Pulmonary artery endothelial cell (primary cell): Measurements from ENCODE around the gene IDH1. TPM values are rescaled to one million over a fixed set of nuclear protein-coding genes. Genes with fewer than 3 reads are reported as not detected.
"Not testable (repeated sequence)": the region's sequence is repeated elsewhere in the genome, so short reads cannot be mapped to it uniquely, and the experiment has no call there.

Source experiments
- DNase-seq: peaks from one replicate; pipeline ENCODE4 v3.0.0-alpha.2; 2011; ENCODE audit warnings: low read depth, low spot score
- total RNA-seq: library from RNA; depleted of rRNA; stranded (reverse); fragments of >200 nt; gene quantifications from 2 replicates; pipeline ENCODE4 v1.2.3, GENCODE V29; 2014

Gene IDH1
- total RNA-seq = 111 and 190 TPM in 2 replicates

DNA sequence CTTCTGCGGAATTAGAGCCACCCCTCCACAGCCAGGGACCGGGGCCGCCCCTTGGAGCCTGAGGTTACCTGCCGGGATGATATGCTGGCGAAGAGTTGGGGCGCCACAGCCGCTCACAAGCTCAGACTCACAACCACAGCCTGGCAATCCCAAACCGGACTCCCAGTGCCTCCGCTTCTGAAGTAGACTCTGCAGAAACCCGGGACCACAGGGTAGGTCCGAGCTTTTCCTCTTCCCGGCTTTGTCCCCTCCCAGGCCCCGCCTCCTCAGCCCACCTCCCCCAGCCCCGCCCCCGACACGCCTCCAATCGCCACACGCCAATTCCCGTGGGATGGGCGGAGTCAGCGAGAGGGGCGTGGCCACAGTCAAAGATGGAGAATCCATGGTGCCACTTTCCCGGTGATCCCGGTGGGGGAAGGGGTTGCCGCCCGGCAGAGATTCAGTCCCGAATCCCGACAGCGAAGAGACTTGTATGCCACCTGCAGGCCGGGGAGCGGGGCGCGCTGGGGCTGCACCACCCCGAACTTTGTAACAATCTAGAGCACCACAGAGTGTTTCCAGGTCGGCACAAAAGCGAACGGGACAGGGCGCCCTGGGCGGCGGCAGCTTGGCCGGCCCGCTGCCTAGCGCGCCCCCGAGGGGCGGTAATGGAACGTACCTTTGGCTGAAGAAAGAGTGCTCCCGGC, at the start of gene IDH1:
Gene IDH1, minus strand, starts transcription at position 201 of the 686 bp plus-strand sequence. CDS start 3,520 bp downstream, outside the sequence.
- DNase-seq = peak; percentile 71

DNA sequence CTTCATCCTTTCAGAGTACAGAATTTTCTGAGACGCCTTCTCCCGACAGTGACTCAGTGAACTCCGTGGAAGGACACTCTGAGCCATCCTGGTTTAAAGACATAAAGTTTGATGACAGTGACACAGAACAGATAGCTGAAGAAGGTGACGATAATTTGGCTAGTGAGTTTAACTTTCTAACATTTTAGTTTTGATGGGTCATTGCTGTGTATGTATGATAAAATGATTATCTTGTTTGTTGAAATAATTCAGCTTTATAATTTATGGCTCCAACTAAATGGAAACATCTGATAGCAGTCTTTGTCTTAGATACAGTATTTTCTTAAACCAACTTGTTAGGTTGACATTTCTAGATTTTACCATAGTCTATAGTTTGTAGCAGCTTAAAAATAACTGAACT, 49.3 kb upstream of the IDH1 start:
- DNase-seq = no peak

DNA sequence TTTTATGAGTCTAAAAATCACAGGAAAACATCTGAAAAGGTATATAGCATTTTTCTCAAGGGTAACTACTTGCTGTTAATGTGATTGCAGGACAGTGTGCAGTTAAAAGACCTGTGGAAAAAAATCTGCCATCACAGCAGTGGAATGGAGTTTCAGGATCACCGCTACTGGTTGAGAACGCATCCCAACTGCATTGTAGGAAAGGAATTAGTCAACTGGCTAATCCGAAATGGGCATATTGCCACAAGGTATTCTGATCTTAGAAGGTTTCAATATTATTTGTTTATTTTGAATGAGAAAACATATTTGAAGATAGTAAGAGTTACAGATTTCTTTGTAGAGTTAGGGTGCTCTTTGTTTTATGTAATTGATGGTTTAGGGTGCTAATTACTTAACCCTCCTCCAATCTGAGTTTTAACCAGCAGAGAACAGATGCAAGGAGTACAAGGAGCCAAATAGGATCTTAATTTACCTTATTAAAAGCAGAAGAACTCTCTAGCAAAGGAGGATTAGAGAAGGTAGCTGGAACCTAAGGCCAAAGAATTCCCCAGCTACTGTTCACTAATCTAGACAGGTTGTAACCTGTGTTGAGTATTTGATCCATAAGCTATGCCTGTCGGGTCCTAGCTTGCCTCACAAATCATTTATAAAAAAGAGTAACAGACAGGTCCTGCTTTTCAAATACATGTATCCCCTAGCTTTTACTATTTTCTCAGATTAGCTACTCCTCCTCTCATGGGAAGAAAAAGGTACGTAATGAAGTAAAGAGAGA, 46.2 kb upstream of the IDH1 start:
- DNase-seq = no peak

GRCh38 chr2:208297961-208298360, 43.1 kb upstream of the IDH1 start:
- DNase-seq = no peak

GRCh38 chr2:208296610-208297009, 41.7 kb upstream of the IDH1 start:
- DNase-seq = no peak

- DNase-seq = no peak
These were observed 41.0 kb upstream of the IDH1 start for GRCh38 chr2:208295834-208296233.

DNA sequence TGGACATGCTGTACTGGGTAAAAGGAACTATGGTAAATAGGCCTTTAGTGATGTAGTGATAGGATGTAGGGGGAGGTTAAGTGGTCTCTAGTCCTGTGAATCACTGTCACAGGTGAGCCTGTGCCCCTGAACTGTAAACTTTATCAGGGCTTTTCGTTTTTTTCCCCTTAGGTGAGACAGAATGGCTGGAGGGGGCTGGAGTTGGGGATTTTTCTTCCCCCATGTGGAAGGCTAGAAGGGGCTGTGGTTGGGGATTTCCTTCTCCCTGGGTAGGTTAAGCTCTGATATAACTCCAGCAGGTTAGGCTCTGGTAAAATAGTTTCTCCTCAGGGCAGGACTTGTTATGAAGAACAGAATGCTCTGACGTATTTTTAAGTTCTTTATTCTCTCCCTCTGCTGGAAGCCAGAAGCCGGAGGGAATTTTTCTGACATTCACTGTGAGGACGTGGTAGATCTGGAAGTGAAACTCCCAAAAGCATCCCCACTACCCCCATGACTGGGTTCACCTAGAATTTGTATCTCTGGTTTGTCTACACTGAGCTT, 39.7 kb upstream of the IDH1 start:
- DNase-seq = no peak

DNA sequence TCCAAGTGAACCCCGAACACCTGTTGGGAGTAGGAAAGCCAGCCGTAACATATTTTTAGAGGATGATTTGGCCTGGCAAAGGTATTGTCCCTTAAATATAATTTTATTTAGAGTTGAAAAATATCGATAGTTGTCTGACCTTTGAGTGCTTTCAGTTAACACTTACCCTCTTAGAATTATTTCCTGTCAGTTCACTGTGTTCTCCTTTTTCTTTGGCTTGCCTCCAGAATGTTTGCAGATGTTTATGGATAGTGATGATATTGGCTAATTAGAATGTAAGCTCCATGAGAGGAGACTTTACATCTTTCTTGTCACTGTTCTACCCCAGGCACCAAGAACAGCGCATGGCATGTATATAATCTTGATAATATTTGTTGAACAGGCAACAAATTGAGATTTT, 31.0 kb upstream of the IDH1 start:
- no peak for DNase-seq

GRCh38 chr2:208280933-208281332, 26.1 kb upstream of the IDH1 start:
- DNase-seq = no peak

GRCh38 chr2:208280234-208280633, 25.4 kb upstream of the IDH1 start:
- no peak for DNase-seq

DNA sequence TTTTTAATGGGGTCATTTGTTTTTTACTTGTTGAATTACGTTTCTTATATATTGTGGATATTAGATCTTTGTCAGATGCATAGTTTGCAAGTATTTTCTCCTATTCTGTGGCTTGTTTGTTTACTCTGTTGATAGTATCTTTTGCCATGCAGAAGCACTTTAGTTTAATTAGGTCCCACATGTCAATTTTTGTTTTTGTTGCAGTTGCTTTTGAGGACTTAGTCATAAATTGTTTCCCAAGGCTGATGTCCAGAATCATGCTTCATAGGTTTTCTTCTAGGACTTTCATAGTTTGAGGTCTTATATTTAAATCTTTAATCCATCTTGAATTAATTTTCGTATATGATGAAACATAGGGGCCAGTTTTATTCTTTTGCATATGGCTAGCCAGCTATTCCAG, 24.4 kb upstream of the IDH1 start:
- no peak for DNase-seq

GRCh38 chr2:208278549-208278948, 23.7 kb upstream of the IDH1 start:
- no peak for DNase-seq

- DNase-seq = no peak
These were observed 19.9 kb upstream of the IDH1 start for GRCh38 chr2:208274748-208275147.

DNA sequence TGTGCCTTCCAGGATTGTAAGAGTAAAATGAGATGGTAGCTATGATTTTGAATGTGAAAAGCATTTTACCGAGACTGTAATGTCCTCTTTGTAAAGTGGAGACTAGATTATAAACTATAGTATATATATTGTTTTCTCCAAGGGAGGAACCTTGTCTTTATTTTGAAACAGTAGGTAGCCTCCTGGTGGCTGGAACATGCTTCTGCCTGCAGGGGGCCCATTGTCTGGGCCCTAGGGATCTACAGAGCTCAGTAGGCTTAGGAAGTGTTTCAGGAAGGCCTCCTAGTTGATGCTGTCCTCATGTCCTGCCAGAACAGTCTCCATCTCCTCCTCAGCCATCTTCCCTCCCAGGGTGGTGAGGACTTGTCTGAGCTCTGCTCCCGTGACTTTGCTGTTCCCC, 14.2 kb upstream of the IDH1 start:
- no peak for DNase-seq

GRCh38 chr2:208268156-208268952, 13.5 kb upstream of the IDH1 start:
- no peak for DNase-seq

- not testable (repeated sequence) for DNase-seq
These were observed 12.7 kb upstream of the IDH1 start for GRCh38 chr2:208267526-208267925.

GRCh38 chr2:208266936-208267335, 12.1 kb upstream of the IDH1 start:
- DNase-seq = no peak

GRCh38 chr2:208266553-208266893, 11.7 kb upstream of the IDH1 start:
- no peak for DNase-seq

DNA sequence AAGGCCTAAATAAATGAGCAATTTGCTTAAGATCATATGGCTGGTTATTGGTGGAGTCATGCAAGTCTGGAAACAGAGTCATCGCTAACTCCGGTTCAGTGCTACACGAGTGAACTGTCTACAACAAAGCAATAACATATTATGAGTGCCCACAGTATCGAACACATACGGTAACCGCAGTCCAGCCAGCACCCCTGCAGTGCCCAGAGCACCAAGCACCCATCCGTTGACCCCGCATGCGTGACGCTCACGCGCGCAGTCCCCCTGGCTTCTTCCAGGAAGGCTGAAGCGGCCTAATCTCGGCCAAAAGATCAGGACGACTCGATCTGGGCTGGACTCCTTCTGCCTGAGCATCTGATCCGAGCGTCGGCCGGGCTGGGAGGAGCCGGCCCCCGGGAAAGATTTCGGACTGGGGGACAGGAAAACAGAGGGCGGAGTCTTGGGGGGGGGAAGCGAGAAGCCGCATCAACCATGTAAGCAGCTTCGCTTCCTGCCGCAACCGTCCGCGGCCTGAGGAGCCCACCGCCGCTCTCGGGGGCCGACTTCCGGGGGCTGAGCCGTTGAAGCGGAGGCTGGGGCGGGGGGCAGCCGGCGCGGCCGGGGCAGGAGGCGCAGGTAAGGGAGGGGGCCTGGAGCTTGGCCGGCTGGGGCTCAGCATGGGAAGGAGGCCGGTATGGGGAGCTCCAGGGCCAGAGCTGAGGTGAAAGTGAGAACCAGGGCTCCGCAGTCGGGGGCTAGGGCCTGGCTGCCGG, 11.1 kb upstream of the IDH1 start, which contains the start of gene PIKFYVE:
Gene PIKFYVE, plus strand, starts transcription at position 455 of the 752 bp plus-strand sequence. CDS start 5,265 bp downstream, outside the sequence.
- DNase-seq = peak; percentile 88

DNA sequence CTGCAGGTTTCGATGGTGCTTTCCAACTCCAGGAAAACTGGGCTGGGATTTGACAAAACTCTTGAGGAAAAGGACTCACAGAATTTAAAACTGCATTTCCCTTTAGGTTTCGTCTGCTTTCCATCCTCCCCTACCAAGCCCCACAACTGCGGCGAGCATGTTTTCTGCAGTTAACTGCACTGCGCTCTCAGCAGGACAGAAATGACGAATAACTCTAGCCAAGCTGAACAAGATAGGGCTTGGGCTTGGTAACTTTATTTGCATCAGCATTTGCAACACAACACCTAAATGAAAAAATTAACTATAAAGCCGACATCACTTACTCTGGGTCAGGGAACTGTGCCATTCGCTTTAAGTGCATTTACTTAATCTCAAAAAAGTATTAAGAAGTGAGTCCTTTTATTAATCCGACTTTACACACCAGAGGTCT, 10.5 kb upstream of the IDH1 start:
- DNase-seq = no peak
